Measurements from ENCODE around the gene FAM168A. TPM values are rescaled to one million over a fixed set of nuclear protein-coding genes. Genes with fewer than 3 reads are reported as not detected.

FAM168A gene
- polyA plus RNA-seq, 5 donors = 32.8 to 41.7 (median 38.3) TPM

DNA sequence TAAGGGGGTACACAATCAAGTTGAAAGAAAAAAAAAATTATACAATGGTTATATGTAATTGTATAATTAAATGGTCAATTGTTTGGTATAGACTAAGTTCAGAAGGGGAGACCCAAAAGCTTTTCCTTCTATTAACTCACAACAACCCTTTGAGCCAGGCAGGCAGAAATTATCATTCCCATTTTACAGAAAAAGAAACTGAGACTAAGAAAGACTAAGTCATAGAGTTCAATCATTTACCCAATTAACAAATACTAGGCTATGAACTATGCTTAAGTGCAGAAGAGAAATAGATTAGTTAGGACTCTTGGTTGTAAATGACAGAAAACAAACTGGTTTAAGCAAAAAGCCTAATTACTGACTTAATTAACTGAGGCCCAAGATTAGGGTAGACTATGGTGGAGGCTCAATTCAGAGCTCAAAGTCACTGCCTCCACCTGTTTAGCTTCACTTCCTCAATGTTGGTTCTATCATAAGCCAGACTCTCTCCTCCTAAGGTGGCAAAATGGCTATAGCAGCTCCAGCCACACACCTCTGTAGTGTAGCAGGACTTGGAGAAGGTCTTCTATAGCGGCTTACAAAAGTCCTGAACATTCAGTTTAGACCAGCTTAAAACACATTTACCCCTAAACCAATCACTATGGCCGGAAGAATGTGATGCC is 34.2 kb downstream of the FAM168A start:
- no peak for DNase-seq

DNA sequence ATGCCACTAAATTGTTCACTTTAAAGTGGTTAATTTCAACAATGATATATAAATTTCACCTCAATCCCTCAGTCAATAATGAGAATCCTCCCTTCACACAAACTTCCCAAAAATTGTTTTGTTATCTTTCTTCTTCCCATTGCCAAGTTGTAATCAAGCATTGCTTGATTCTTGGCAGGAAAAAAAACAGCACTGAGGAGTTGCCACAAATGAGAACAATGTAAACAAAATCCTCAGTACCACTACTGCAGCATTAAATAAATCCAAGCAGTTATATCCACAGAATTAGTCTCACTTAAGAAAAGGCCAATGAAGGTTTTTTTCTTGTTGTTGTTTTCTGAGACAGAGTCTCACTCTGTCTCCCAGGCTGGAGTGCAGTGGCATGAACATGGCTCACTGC is 38.2 kb downstream of the FAM168A start:
- DNase-seq = no peak

DNA sequence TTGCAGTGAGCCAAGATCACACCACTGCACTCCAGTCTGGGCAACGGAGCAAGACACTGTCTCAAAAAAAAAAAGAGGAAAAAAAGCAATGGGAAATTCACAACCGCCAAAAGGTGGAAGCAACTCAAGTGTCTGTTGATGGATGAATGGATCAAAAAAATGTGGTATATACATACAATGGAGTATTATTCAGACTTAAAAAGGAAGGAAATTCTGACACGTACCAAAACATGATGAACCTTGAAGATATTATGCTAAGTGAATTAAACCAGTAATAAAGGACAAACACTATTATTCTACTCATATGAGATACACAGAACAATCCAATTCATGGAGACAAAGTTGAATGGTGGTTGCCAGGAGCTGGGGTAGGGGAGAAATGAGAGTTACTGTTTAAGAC is 40.9 kb downstream of the FAM168A start:
- no peak for DNase-seq

DNA sequence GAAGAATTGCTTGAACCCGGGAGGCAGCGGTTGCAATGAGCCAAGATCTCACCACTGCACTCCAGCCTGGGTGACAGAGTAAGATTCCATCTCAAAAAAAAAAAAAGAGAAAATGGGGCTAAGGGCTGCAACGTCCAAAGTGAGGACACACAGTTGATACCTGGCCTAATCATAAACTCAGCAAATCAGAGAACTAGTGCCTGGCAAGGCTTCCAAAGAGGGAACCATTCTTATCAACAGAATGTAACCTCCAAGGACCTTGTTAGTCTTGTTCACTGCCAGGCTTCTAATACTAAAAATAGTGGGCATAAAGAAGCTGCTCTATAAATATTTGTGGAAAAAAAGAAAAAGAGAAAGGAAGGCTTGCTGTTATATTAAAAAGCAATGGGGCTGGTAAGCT is 42.3 kb downstream of the FAM168A start:
- no peak for DNase-seq

GRCh38 chr11:73554671-73555320 is 43.1 kb downstream of the FAM168A start:
- DNase-seq = no peak

DNA sequence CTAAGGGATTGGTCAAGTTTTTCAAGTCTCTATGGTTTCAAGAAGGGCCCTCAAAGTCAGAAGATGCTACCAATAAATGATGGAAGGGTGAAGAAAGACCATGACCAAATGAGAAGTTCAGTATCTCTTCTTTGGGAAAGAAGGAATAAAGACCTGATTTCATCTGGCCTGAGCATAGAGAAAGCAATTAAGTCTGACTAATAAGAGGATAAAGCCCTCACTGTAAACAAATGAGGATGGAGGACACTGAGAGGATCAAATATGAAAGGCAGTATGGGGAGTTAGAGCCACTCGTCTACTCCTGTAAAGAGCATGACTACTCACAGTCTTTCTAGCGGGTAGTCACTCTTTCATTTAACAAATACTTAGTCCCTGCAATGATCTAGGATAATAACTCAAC is 44.6 kb downstream of the FAM168A start:
- no peak for DNase-seq

DNA sequence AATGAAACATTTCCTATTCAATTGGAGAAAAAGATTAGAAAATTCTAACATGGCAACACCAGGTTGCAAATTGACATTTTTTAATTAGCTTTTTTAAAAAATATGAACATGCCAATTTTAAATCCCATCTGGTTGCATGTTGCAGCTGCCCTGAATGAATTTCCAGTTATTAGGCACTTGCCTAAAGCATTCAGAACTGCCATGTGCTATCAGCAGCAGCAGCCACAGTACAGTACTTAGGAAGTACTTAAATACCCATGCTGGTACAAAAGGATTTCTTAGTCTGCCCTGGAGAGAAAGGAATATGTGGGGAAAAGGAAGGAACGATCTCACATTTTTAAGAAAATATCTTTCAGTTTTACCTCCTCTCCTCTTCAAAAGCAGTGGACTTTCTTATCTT is 46.2 kb downstream of the FAM168A start:
- DNase-seq = no peak

DNA sequence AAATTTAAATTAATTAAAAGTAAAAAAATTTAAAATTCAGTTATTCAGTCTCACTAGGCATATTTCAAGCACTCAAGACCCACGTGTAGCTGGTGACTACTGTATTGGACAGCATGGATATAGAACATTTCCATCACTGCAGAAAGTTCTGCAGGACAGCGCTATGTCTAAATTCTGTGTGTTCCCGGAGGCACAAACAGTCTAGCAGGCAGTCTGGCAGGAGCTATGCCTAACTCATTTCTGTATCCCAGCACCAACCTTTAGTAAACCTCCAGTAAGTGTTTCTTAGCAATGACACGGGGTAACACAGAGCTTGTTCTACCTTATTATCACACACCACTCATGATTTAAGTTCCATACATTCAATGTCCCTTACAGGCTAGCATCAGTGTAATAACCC is 48.5 kb downstream of the FAM168A start:
- DNase-seq = no peak

DNA sequence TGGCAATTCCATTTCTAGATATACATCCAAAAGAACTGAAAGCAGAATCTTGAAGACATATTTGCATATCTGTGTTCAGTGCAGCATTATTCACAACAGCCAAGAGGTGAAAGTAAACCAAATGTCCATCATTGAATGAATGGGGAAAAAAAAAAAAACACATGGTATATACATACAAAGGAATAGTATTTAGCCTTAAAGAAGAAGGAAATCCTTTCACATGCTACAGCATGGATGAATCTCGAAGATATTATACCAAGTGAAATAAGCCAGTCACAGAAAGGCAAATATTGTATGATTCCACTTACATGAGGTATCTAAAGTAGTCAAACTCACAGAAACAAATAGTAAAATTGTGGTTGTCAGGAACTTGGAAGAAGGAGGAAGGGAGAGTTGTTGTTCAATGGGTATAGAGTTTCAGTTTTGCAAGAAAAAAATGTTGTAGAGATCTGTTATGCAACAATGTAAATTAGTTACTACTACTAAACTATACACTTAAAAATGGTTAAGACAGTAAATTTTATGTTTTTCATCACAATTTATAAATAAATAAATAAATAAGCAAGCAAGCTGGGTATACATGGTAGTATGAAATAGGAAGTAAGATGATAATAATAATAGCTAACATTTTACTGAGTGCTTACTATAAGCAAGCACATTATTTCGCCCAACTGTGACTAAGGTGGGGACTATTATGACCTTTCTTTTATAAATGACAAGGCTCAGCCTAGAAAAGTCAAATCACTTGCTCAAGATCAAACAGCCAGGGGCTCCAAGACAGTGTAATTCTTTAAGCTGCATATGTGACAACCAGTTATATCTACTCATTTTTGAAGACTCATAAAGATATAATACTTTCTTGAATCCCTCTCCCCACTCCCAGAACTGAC is 50.0 kb downstream of the FAM168A start:
- DNase-seq = no peak

DNA sequence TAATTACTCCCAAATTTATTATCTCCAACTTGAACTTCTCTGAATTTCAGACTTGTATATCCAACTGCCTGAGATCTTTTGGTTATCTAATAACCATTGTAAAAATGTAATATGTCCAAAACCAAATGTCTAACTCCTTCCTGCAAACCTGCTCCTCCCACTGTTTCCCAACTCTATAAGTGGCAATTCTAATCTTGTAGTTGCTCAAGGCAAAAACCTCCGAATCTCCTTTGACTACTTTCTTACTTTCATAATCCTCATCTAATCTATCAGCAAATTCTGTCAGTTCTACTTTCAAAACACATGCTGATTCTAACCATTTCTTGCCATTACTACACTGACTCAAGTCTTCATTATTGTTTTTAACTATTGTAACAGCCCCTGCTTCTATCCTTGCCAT is 55.7 kb downstream of the FAM168A start:
- DNase-seq = no peak

GRCh38 chr11:73539506-73540084 is 58.3 kb downstream of the FAM168A start:
- no peak for DNase-seq

DNA sequence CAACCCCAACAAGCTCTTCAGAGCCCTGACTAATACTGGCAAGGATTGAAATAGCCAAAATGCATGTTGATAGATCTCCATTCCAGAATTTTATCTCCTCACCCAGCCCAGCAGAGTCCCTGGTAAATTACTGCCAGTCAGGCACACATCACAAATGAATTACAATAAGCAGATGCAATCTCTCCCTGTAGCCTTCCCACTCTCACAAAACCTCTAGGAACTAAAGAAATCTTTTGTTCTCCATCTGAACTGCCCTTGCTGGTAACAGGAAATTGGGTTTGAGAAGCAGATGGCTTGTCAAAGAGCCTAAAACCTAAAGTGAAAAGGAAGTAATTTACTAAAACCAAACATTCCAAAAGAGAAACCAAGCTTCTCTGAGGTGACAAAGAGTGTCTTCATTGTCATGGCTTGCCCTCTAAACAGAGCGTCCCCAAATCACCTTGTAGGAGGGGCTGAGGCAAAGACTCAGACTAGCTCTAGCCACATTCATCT is 59.5 kb downstream of the FAM168A start:
- DNase-seq = no peak

DNA sequence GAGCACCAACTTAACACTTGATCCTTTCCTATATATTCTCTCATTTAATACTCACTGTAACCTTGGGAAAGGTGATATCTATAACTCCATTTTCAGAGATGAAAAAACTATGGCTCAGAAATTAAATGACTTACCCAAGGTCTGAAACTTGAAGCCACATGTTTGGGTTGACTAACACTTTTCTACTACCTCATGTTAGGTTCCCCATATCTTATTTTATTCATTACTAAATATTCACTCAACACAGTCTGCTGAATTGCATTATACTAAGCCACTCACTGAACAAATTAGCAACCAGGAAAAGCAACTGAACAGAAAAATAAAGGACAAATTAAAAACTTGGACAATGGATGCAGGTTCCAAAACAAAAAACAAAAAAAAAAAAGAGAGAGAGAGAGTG is 59.9 kb downstream of the FAM168A start:
- no peak for DNase-seq

- DNase-seq = no peak
Observed at GRCh38 chr11:73536961-73537360, 61.0 kb downstream of the FAM168A start.

- no peak for DNase-seq
Observed at GRCh38 chr11:73532310-73532709, 65.6 kb downstream of the FAM168A start.

- no peak for DNase-seq
Observed at GRCh38 chr11:73531386-73531785, 66.5 kb downstream of the FAM168A start.

DNA sequence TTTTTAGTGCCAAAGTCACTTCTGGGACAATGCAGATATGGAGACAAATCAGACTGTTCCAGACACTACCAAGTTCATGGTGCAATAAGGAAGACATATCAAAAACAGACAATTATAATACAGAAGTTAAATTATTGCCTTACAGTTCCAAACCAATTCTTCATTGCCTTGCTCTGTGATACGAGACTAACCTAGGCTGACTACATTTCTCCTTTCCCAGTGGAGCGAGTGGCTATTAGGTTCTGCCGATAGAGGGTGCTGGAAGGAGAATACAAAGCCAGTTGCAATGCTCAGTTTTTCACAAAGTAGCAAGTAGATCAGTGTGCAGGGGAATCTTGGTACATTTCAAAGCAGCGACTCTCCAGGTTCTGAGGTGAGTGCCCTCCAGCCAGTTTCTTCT is 67.8 kb downstream of the FAM168A start:
- no peak for DNase-seq

DNA sequence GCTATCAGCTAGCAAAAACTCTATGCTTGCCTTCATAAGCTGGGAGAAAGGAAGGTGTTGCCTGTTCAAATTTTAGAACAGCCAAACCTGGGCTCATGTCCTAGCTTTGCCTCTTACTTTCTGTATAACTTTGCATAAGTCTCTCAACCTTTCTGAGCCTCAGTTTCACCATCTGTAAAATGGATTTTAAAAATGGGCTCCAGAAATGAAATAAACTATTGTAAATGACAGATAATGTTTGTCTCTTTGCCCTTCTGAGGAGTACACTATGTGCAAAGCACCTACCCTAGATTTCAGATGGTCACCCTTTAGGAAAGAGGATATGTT is 68.7 kb downstream of the FAM168A start:
- DNase-seq = no peak

DNA sequence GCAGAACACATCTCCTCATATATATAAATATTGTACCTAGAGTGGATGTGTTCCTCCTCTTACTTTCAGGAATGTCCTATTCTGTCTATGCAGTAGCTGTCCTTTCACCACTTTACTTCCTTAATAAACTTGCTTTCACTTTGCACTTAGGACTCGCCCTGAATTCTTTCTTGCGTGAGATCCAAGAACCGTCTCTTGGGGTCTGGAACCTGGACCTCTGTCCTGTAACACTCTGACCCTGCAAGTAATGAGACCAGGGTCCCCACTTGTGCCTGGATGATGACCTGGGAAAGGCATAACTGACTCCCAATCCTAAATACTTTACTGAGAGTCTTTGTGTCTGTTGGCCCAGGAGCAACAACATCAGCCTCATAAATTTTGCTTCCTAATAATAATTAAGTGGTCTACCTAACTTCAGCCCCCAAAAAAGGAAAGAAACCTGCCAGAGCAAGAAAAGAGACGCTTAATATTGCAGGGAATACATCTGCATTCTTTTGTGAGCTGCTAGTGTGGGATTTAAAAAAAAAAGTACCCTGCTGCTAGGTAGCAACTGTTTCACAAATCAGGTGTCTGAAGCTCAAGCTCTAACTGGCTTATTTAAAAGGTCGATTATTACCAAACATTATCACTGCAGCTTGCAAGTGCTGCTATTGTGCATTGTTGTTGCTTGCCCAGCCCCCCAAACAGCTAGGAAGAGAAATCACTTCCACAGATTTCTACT is 69.3 kb downstream of the FAM168A start:
- DNase-seq = no peak

- DNase-seq = no peak
Observed at GRCh38 chr11:73528013-73528412, 69.9 kb downstream of the FAM168A start.

DNA sequence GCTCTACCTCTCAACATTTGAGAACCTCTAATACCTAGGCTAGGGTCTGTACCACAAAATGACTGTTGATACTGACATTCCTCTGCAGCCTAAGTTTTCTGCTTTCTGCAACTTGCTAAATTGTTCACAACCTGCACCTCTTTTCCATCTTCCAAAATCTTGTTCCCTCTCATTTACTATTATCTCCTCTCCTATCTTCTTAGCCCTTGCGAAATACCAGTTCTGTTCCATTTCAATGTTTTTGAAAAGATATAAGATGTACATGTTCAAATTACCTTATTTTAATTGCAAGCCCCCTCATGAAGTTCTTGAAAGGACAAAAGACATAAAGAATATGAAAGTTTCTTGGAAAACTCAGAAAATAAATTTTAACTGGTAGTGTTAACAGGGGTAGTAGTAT is 72.3 kb downstream of the FAM168A start:
- no peak for DNase-seq

DNA sequence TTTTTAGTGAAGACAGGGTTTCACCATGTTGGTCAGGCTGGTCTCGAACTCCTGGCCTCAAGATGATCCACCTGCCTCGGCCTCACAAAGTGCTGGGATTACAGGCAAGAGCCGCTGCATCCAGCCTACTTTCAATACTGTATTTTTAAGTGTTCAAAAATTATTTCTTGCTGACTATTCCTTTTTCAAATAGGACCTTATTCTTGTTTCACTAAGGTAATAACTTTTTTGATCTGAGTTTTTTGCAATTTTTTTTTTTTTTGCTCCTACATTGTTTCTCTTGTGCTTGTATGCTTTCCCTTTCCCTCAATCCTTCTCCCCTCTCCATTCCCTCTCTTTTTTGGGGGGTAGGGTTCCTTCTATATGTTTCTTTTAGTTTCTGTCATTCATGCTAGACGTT is 73.1 kb downstream of the FAM168A start:
- DNase-seq = no peak
